ENCODE data around the gene ZFP36L1. TPM values are rescaled to one million over a fixed set of nuclear protein-coding genes. Genes with fewer than 3 reads are reported as not detected.

ZFP36L1 gene
- polyA plus RNA-seq, 1 donor from 2014 or later: 0.48 TPM

- no peak overlapping the region for H3K4me3 ChIP-seq (ENCODE audit: low read length)
- H3K9me3 ChIP-seq (ENCODE audit: low read length): no peaks in the 10 kb centered on the region
- no peak overlapping the region for H2AFZ ChIP-seq (ENCODE audit: low read depth, low read length)
- no peaks in the 10 kb centered on the region for H4K20me1 ChIP-seq (ENCODE audit: insufficient read depth)
- peaks cover 38% of the 10 kb centered on the region for H3K79me2 ChIP-seq (replicated peaks; ENCODE audit: insufficient read depth, low read length)
- peaks cover 13% of the 10 kb centered on the region for H3K27me3 ChIP-seq (ENCODE audit: insufficient read depth, low read depth, low read length)
- no peak overlapping the region for H3K4me2 ChIP-seq (ENCODE audit: low read length)
- no peaks in the 10 kb centered on the region for H3F3A ChIP-seq (ENCODE audit: insufficient read depth, low read length, poor library complexity, severe bottlenecking)
- H3K9me2 ChIP-seq (ENCODE audit: insufficient read depth, low read length): no peaks in the 10 kb centered on the region
- no peak overlapping the region for H3K27ac ChIP-seq (ENCODE audit: low read length)
- no peaks in the 10 kb centered on the region for H3K36me3 ChIP-seq (ENCODE audit: insufficient read depth, low read length)
- H3K9ac ChIP-seq (ENCODE audit: low read length): no peak overlapping the region
- TF ChIP-seq SMC3 (conservative IDR thresholded peaks at IDR 0.05; ENCODE audit: poor library complexity) (no peak), EP300 (conservative IDR thresholded peaks at IDR 0.05; ENCODE audit: poor library complexity, severe bottlenecking) (no peak), REST (IDR thresholded peaks at IDR 0.05; ENCODE audit: borderline replicate concordance) (no peak), MXI1 (conservative IDR thresholded peaks at IDR 0.05; ENCODE audit: poor library complexity, severe bottlenecking) (no peak), POLR2AphosphoS5 (IDR thresholded peaks at IDR 0.05) (no peak), EZH2 (IDR thresholded peaks at IDR 0.05; ENCODE audit: borderline replicate concordance, insufficient read depth, low read length, poor library complexity, severe bottlenecking) (no peak), RAD21 (conservative IDR thresholded peaks at IDR 0.05) (no peak), CTCF (IDR thresholded peaks at IDR 0.05; ENCODE audit: poor library complexity, severe bottlenecking) (no peak), TAF1 (IDR thresholded peaks at IDR 0.05; ENCODE audit: low read depth) (no peak)
Observed at GRCh38 chr14:68786491-68787091, 6.3 kb downstream of the ZFP36L1 start.

- peaks cover 5% of the 10 kb centered on the region for H3K27me3 ChIP-seq (ENCODE audit: insufficient read depth, low read depth, low read length)
- H3K36me3 ChIP-seq (ENCODE audit: insufficient read depth, low read length): no peaks in the 10 kb centered on the region
- H4K20me1 ChIP-seq (ENCODE audit: insufficient read depth): no peaks in the 10 kb centered on the region
- H3K4me3 ChIP-seq (ENCODE audit: low read length): no peak overlapping the region
- H3K79me2 ChIP-seq (replicated peaks; ENCODE audit: insufficient read depth, low read length): peaks cover 31% of the 10 kb centered on the region
- no peak overlapping the region for H3K9ac ChIP-seq (ENCODE audit: low read length)
- H3K4me2 ChIP-seq (ENCODE audit: low read length): no peak overlapping the region
- TF ChIP-seq REST (IDR thresholded peaks at IDR 0.05; ENCODE audit: borderline replicate concordance) (no peak), RAD21 (conservative IDR thresholded peaks at IDR 0.05) (no peak), EP300 (conservative IDR thresholded peaks at IDR 0.05; ENCODE audit: poor library complexity, severe bottlenecking) (no peak), POLR2AphosphoS5 (IDR thresholded peaks at IDR 0.05) (no peak), EZH2 (IDR thresholded peaks at IDR 0.05; ENCODE audit: borderline replicate concordance, insufficient read depth, low read length, poor library complexity, severe bottlenecking) (no peak), CTCF (IDR thresholded peaks at IDR 0.05; ENCODE audit: poor library complexity, severe bottlenecking) (no peak), SMC3 (conservative IDR thresholded peaks at IDR 0.05; ENCODE audit: poor library complexity) (no peak), MXI1 (conservative IDR thresholded peaks at IDR 0.05; ENCODE audit: poor library complexity, severe bottlenecking) (no peak)
- H3F3A ChIP-seq (ENCODE audit: insufficient read depth, low read length, poor library complexity, severe bottlenecking): no peaks in the 10 kb centered on the region
- H2AFZ ChIP-seq (ENCODE audit: low read depth, low read length): no peak overlapping the region
- H3K9me3 ChIP-seq (ENCODE audit: low read length): no peaks in the 10 kb centered on the region
- H3K27ac ChIP-seq (ENCODE audit: low read length): no peak overlapping the region
- no peaks in the 10 kb centered on the region for H3K9me2 ChIP-seq (ENCODE audit: insufficient read depth, low read length)
Observed at GRCh38 chr14:68785534-68786490, 7.1 kb downstream of the ZFP36L1 start.

All from neural cell (in vitro differentiated cells).